Stimulated activated CD8-positive, alpha-beta memory T cell treated with anti-CD3 and anti-CD28 coated beads, Interleukin-15, amount 100 ng/mL, for 24 hours (primary cell): ENCODE measurements around the gene CEACAM3.
"Not testable (repeated sequence)": the region's sequence is repeated elsewhere in the genome, so short reads cannot be mapped to it uniquely, and the experiment has no call there.

ENCODE experiments used
- DNase-seq: peaks from one replicate; pipeline ENCODE4 v3.0.0-alpha.2; 2020; ENCODE audit warnings: low read depth

Gene CEACAM3

GRCh38 chr19:41796362-41796761 is at the start of gene CEACAM3:
TSS of gene CEACAM3 (plus strand) at chr19:41796587. CDS start at chr19:41796678, 91 bp downstream.
- no peak for DNase-seq

GRCh38 chr19:41746593-41747227 is 49.7 kb upstream of the CEACAM3 start:
- no peak for DNase-seq

- DNase-seq = no peak
These were observed 48.4 kb upstream of the CEACAM3 start for GRCh38 chr19:41748012-41748411.

- DNase-seq = not testable (repeated sequence)
These were observed 45.9 kb upstream of the CEACAM3 start for GRCh38 chr19:41750248-41751134.

GRCh38 chr19:41753159-41753558 is 43.2 kb upstream of the CEACAM3 start:
- DNase-seq = peak; percentile 72

GRCh38 chr19:41753936-41754529 is 42.4 kb upstream of the CEACAM3 start:
- peak; percentile 15 for DNase-seq

- DNase-seq = no peak
These were observed 41.0 kb upstream of the CEACAM3 start, which contains the start of gene CEACAM6 for GRCh38 chr19:41755328-41755913. TSS of gene CEACAM6 (plus strand) at chr19:41755530. CDS start at chr19:41755639, 109 bp downstream.

- no peak for DNase-seq
These were observed 37.5 kb upstream of the CEACAM3 start for GRCh38 chr19:41758846-41759245.

- no peak for DNase-seq
These were observed 29.3 kb upstream of the CEACAM3 start for GRCh38 chr19:41767115-41767514.

GRCh38 chr19:41768105-41768504 is 28.3 kb upstream of the CEACAM3 start:
- DNase-seq = not testable (repeated sequence)

- DNase-seq = no peak
These were observed 26.8 kb upstream of the CEACAM3 start for GRCh38 chr19:41769608-41770007.

GRCh38 chr19:41771410-41771809 is 25.0 kb upstream of the CEACAM3 start:
- DNase-seq = no peak

- DNase-seq = no peak
These were observed 21.8 kb upstream of the CEACAM3 start for GRCh38 chr19:41774515-41774980.

- no peak for DNase-seq
These were observed 19.7 kb upstream of the CEACAM3 start for GRCh38 chr19:41776700-41777099.

- DNase-seq = no peak
These were observed 12.8 kb upstream of the CEACAM3 start for GRCh38 chr19:41783612-41784011.

GRCh38 chr19:41784312-41784711 is 12.1 kb upstream of the CEACAM3 start:
- DNase-seq = no peak

- no peak for DNase-seq
These were observed 11.6 kb upstream of the CEACAM3 start for GRCh38 chr19:41784743-41785142.

- DNase-seq = peak; percentile 19
These were observed 10.7 kb upstream of the CEACAM3 start for GRCh38 chr19:41785653-41786052.

- no peak for DNase-seq
These were observed 9.3 kb upstream of the CEACAM3 start for GRCh38 chr19:41787055-41787454.

- not testable (repeated sequence) for DNase-seq
These were observed 7.9 kb upstream of the CEACAM3 start for GRCh38 chr19:41788518-41788917.

- not testable (repeated sequence) for DNase-seq
These were observed 7.3 kb upstream of the CEACAM3 start for GRCh38 chr19:41789053-41789452.
